Omental fat pad (tissue), 4 donors: ENCODE results near the gene ATXN10. TPM values are rescaled to one million over a fixed set of nuclear protein-coding genes. Genes with fewer than 3 reads are reported as not detected.

Experiments
- ATAC-seq: fragments of 150-250 bp; one replicate; pipeline ENCODE4 v1.9.1; 2016; ENCODE audit warnings: mild to moderate bottlenecking, moderate library complexity; ENCODE audit not compliant: low FRiP score
- DNase-seq: peaks from one replicate; pipeline ENCODE4 v3.0.0-alpha.2; 2019; ENCODE audit warnings: low spot score
- total RNA-seq, 4 donors: library from RNA; depleted of rRNA; stranded (reverse); fragments of >200 nt; gene quantifications; one replicate each; pipeline ENCODE4 v1.1.0, GENCODE V29; 2016
- TF ChIP-seq, protein P1 (sequence below), 3 donors: fragments of 450-650 bp; IDR thresholded peaks; one replicate each; pipeline ENCODE4 v1.5.1; 2016 to 2017; ENCODE audit warnings: antibody characterized with exemption in 3 of 3, mild to moderate bottlenecking in 3 of 3, moderate library complexity in 2 of 3

ATXN10 gene
- total RNA-seq, 4 donors from 2014 or later: 80.9 to 127 (median 103) TPM

DNA sequence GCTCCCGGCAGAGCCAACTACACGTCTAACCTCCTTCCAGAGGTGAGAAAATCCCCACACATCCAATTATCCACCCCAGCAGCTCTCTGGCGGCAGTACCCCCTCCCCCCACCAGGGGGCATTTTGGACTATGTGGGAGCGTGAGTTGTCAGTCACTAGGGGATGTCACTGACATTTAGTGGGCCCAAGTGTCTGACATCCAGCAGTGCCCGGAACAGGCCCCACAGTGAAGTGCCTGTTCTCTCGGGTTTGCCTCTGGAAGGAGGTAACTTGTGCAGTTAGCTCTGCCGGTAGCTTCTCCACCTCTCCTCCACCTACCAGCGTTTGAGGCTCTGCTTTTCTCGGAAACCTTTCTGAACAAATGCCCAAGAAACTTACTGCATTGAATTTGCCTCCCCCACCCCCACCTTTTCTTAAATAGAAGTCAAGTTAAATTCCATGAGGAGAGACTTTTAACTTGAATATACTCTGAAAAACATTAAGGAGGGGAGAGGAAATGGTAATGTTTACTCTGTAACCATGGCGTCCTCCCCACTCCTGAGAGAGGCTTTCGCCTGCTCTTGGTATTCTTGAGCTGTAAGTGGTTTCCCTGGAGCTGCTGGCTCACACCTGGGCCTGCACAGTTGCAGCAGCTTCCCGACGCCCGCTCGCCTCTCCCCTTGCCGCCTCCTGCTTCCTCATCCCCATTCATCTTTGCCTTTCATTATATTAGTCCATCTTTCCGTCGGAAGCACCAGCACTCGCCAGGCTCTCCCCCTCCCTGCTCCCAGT, 192.5 kb downstream of the ATXN10 start:
- TF ChIP-seq, protein P1, sequence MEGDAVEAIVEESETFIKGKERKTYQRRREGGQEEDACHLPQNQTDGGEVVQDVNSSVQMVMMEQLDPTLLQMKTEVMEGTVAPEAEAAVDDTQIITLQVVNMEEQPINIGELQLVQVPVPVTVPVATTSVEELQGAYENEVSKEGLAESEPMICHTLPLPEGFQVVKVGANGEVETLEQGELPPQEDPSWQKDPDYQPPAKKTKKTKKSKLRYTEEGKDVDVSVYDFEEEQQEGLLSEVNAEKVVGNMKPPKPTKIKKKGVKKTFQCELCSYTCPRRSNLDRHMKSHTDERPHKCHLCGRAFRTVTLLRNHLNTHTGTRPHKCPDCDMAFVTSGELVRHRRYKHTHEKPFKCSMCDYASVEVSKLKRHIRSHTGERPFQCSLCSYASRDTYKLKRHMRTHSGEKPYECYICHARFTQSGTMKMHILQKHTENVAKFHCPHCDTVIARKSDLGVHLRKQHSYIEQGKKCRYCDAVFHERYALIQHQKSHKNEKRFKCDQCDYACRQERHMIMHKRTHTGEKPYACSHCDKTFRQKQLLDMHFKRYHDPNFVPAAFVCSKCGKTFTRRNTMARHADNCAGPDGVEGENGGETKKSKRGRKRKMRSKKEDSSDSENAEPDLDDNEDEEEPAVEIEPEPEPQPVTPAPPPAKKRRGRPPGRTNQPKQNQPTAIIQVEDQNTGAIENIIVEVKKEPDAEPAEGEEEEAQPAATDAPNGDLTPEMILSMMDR (IDR thresholded peaks at IDR 0.05): peak in 2 of 3 donors; percentile 65 to 95
- ATAC-seq (peak; percentile 49), DNase-seq (peak; percentile 90)

GRCh38 chr22:45864959-45865476, 193.4 kb downstream of the ATXN10 start:
- TF ChIP-seq, protein P1 (IDR thresholded peaks at IDR 0.05): no peak
- DNase-seq (no peak), ATAC-seq (no peak)

DNA sequence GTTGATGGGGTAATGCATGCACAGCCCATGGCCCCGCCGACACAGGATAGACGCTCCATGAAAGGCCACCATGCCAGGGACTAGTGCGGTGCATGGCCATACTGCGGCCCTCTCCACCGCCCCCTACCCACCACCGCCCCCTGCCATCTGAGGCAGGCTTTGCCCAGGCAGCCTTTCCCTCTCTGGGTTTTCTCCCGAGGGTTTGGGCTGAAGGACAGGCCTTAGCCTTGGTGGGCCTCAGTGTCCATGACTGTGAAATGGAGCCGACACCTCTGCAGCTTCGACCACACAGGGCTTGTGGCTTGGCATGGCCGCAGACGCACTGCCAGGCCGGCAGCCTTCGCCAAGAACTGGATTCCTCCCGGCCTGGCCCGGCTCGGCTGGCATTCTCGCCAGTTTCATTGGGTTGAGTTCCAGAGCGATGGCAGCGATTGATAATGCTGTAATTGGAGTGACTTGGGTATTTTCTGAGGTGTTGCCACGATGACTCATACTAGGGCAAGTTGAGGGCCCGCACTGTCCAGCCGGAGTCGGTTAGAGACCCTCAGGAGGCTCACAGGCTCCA, 194.0 kb downstream of the ATXN10 start:
- TF ChIP-seq, protein P1 (IDR thresholded peaks at IDR 0.05): no peak
- ATAC-seq: peak; percentile 25
- no peak for DNase-seq

DNA sequence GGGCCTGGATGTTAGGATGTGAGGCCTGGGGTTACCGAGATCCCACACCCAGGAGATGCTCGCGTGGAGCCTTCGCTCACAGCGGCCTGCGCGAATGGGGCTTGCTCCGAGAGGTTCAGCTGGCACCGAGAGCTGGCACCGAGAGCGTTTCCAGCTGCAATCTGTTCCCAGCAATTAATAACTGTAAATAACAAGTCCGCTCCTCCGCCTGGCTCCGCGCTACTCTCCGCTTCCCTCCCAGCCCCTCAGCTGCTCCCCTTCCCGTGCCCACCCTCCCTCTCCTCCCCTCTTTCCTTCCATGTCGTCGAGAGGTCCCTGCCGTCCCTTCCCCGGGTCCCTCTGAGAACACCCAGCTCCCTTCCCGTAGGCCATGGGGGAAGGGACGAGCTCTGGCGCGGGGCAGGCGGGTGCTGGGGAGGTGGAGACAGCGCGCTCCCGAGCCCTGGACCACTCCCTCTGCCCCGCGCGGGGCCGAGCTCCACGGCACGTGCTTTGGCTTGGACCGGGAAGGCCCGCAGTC, 194.6 kb downstream of the ATXN10 start:
- TF ChIP-seq, protein P1 (IDR thresholded peaks at IDR 0.05): no peak
- ATAC-seq: peak; percentile 37
- no peak for DNase-seq

GRCh38 chr22:45866646-45867117, 195.0 kb downstream of the ATXN10 start:
- ATAC-seq (no peak), DNase-seq (no peak)
- TF ChIP-seq, protein P1 (IDR thresholded peaks at IDR 0.05): no peak

DNA sequence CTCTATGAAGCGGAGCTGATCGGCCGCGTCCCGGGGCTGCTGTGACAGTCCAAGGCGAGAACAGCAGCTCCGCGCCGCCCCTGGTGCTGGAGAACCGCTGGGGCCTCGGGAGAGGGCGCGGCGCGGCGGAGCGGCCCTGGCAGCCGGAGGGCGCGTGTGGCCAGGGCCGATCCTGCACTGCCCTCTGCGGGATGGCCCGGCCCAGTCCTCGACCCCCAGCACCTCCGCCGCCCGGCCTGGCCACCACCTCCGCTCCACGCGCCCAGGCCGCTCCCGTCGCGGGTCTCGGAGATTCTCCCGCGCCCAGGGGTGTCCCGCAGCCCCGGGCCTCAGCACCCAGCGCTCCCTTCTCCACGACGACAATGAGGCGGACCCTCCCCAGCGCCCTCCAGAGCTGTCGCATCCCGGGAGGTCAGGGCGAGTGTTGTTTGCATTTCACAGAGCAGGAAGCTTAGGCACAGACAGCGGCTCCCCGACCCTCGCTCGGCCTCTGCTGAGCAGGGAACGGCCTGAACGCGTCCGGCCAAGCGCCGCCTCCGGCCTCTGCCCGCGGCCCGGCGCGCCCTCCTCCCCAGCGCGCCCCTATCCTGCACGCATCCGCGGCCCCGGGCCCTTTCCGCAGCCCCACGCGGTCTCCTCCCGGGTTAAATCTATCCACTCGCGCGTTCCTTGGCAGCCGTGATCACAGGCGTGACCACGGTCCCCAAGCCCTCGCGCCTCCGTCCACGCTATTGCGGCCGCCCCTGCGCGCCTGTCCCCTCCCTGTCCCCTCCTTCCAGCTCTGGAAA, 195.7 kb downstream of the ATXN10 start:
- TF ChIP-seq, protein P1 (IDR thresholded peaks at IDR 0.05): no peak
- ATAC-seq (peak; percentile 46), DNase-seq (no peak)
